Measurements from ENCODE around the gene LRBA. TPM values are rescaled to one million over a fixed set of nuclear protein-coding genes. Genes with fewer than 3 reads are reported as not detected.
"Not testable (repeated sequence)": the region's sequence is repeated elsewhere in the genome, so short reads cannot be mapped to it uniquely, and the experiment has no call there.

LRBA gene
- polyA plus RNA-seq, 1 of the 3 experiments (the other 2 are of a cell fraction) = 11.4 TPM

DNA sequence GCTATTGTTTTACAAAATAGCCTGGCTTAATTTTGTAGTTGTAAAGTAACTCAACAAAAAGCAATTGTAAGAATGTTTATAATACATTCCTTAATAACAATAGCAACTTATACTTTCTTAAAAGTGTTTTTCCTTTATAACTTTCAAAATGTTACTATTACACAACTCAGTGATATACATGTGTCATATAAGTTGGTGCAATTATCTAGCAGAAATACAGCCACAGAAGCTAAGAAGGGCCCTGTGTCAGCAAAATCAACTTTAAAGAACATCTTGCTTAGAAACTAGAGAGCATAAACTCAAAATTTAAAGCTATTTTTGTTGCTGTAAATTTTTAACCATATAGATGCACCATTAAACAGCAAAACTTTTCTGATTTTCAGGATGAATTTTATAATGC, 474.5 kb downstream of the LRBA start:
- Histone ChIP-seq H3K4me1 (ENCODE audit: control insufficient read depth in 1 of 2, insufficient read depth in 2 of 2, low read depth in 1 of 2, low read length in 1 of 2) (no peaks in the 10 kb centered on the region), H3K4me2 (no peak overlapping the region), H3K79me2 (ENCODE audit: insufficient read depth) (no peaks in the 10 kb centered on the region), H2AFZ (ENCODE audit: low read depth) (no peak overlapping the region), H3K9ac (no peak overlapping the region), H3K4me3 (ENCODE audit: low read depth in 2 of 2, low read length in 1 of 2) (no peak overlapping the region), H3K9me2 (no peaks in the 10 kb centered on the region), H3K36me3 (replicated peaks in 1 of 2; ENCODE audit: control insufficient read depth in 1 of 2, insufficient read depth in 2 of 2, low read length in 1 of 2) (no peaks in the 10 kb centered on the region), H3K27ac (ENCODE audit: low read depth in 2 of 2, low read length in 1 of 2) (no peak overlapping the region), H4K20me1 (ENCODE audit: insufficient read depth) (no peaks in the 10 kb centered on the region), H3F3A (replicated peaks; ENCODE audit: insufficient read depth) (no peaks in the 10 kb centered on the region), H3K9me3 (no peaks in the 10 kb centered on the region; the same call in 1 of the 2 replicates), H3K27me3 (ENCODE audit: insufficient read depth) (no peaks in the 10 kb centered on the region)
- no peak for TF ChIP-seq SIN3A (IDR thresholded peaks at IDR 0.05; ENCODE audit: borderline replicate concordance, low read depth, low read length)
- TF ChIP-seq, protein P1, sequence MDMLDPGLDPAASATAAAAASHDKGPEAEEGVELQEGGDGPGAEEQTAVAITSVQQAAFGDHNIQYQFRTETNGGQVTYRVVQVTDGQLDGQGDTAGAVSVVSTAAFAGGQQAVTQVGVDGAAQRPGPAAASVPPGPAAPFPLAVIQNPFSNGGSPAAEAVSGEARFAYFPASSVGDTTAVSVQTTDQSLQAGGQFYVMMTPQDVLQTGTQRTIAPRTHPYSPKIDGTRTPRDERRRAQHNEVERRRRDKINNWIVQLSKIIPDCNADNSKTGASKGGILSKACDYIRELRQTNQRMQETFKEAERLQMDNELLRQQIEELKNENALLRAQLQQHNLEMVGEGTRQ (IDR thresholded peaks at IDR 0.05; ENCODE audit: borderline replicate concordance, low read depth, low read length) = no peak
- no peak for TF ChIP-seq SMC3 (IDR thresholded peaks at IDR 0.05; ENCODE audit: low read depth, low read length)
- TF ChIP-seq RXRA (IDR thresholded peaks at IDR 0.05; ENCODE audit: borderline replicate concordance, low read depth) = no peak
- TF ChIP-seq, protein P2, sequence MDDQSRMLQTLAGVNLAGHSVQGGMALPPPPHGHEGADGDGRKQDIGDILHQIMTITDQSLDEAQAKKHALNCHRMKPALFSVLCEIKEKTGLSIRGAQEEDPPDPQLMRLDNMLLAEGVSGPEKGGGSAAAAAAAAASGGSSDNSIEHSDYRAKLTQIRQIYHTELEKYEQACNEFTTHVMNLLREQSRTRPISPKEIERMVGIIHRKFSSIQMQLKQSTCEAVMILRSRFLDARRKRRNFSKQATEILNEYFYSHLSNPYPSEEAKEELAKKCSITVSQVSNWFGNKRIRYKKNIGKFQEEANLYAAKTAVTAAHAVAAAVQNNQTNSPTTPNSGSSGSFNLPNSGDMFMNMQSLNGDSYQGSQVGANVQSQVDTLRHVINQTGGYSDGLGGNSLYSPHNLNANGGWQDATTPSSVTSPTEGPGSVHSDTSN (IDR thresholded peaks at IDR 0.05) = no peak
- no peak for TF ChIP-seq ELF1 (IDR thresholded peaks at IDR 0.05)
- no peak for TF ChIP-seq GATA2 (CRISPR knock-in tag; IDR thresholded peaks at IDR 0.05)
- no peak for TF ChIP-seq TEAD4 (IDR thresholded peaks at IDR 0.05; ENCODE audit: borderline replicate concordance, insufficient read depth)
- TF ChIP-seq, protein P3, sequence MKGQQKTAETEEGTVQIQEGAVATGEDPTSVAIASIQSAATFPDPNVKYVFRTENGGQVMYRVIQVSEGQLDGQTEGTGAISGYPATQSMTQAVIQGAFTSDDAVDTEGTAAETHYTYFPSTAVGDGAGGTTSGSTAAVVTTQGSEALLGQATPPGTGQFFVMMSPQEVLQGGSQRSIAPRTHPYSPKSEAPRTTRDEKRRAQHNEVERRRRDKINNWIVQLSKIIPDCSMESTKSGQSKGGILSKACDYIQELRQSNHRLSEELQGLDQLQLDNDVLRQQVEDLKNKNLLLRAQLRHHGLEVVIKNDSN (IDR thresholded peaks at IDR 0.05; ENCODE audit: borderline replicate concordance, low read depth) = no peak
- no peak for TF ChIP-seq FOSL2 (IDR thresholded peaks at IDR 0.05; ENCODE audit: borderline replicate concordance, low read depth)
- ChIA-PET CTCF (no interaction called here), POLR2A (no interaction called here)
- no peak for DNase-seq

DNA sequence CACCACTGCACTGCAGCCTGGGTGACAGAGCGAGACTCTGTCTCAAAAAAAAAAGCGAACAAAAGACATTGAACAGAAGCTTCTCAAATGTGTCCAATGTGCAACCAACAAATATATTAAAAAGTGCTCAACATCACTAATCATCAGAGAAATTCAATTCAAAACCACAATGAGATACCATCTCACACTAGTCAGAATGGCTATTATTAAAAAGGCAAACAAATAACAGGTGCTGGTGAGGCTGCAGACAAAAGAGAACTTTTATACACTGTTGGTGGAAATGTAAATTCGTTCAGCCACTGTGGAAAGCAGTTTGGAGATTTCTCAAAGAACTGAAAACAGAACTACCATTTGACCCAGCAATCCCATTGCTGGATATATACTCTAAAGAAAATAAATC, 477.2 kb downstream of the LRBA start:
- H3K27me3 ChIP-seq (ENCODE audit: insufficient read depth); H2AFZ ChIP-seq (ENCODE audit: low read depth); H3K9me3 ChIP-seq; CTCF ChIA-PET; H3K4me1 ChIP-seq (ENCODE audit: control insufficient read depth in 1 of 2, insufficient read depth in 2 of 2, low read depth in 1 of 2, low read length in 1 of 2); H3K36me3 ChIP-seq (replicated peaks in 1 of 2; ENCODE audit: control insufficient read depth in 1 of 2, insufficient read depth in 2 of 2, low read length in 1 of 2); H3K27ac ChIP-seq (ENCODE audit: low read depth in 2 of 2, low read length in 1 of 2); POLR2A ChIA-PET; H3F3A ChIP-seq (replicated peaks; ENCODE audit: insufficient read depth); H3K4me3 ChIP-seq (ENCODE audit: low read depth in 2 of 2, low read length in 1 of 2); DNase-seq; H3K9me2 ChIP-seq; H3K79me2 ChIP-seq (ENCODE audit: insufficient read depth); H4K20me1 ChIP-seq (ENCODE audit: insufficient read depth); H3K9ac ChIP-seq; H3K4me2 ChIP-seq: not testable (repeated sequence)
- 91% methylated on average over 3 of the region's 3 CpGs for WGBS (ENCODE audit: low lambda C conversion rate)
- TF ChIP-seq TCF12 (IDR thresholded peaks at IDR 0.05) = 0 out of 2 replicates have a peak, but pooled peaks have one; percentile 24

Data from SK-N-SH (cell line).